ENCODE data around the gene PYROXD2.

- TF ChIP-seq, protein P1, sequence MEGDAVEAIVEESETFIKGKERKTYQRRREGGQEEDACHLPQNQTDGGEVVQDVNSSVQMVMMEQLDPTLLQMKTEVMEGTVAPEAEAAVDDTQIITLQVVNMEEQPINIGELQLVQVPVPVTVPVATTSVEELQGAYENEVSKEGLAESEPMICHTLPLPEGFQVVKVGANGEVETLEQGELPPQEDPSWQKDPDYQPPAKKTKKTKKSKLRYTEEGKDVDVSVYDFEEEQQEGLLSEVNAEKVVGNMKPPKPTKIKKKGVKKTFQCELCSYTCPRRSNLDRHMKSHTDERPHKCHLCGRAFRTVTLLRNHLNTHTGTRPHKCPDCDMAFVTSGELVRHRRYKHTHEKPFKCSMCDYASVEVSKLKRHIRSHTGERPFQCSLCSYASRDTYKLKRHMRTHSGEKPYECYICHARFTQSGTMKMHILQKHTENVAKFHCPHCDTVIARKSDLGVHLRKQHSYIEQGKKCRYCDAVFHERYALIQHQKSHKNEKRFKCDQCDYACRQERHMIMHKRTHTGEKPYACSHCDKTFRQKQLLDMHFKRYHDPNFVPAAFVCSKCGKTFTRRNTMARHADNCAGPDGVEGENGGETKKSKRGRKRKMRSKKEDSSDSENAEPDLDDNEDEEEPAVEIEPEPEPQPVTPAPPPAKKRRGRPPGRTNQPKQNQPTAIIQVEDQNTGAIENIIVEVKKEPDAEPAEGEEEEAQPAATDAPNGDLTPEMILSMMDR (conservative IDR thresholded peaks at IDR 0.05; ENCODE audit: low read depth in 2 of 2): no peak
- TF ChIP-seq ZNF462 (CRISPR knock-in tag; IDR thresholded peaks at IDR 0.05) (no peak), EZH2phosphoT487 (IDR thresholded peaks at IDR 0.05; ENCODE audit: unreplicated experiment) (no peak), ZNF114 (CRISPR knock-in tag; IDR thresholded peaks at IDR 0.05) (no peak), POLR2AphosphoS5 (IDR thresholded peaks at IDR 0.05; ENCODE audit: low read depth) (no peak), EZH2 (IDR thresholded peaks at IDR 0.05; ENCODE audit: low read depth, unreplicated experiment) (no peak), CREB1 (CRISPR knock-in tag; IDR thresholded peaks at IDR 0.05; ENCODE audit: low read depth) (no peak), JUNB (IDR thresholded peaks at IDR 0.05; ENCODE audit: unreplicated experiment) (no peak), STAT1 (IDR thresholded peaks at IDR 0.05; ENCODE audit: unreplicated experiment) (no peak), ZNF331 (CRISPR knock-in tag; IDR thresholded peaks at IDR 0.05; ENCODE audit: low read depth) (no peak)
- TF ChIP-seq, protein P2, sequence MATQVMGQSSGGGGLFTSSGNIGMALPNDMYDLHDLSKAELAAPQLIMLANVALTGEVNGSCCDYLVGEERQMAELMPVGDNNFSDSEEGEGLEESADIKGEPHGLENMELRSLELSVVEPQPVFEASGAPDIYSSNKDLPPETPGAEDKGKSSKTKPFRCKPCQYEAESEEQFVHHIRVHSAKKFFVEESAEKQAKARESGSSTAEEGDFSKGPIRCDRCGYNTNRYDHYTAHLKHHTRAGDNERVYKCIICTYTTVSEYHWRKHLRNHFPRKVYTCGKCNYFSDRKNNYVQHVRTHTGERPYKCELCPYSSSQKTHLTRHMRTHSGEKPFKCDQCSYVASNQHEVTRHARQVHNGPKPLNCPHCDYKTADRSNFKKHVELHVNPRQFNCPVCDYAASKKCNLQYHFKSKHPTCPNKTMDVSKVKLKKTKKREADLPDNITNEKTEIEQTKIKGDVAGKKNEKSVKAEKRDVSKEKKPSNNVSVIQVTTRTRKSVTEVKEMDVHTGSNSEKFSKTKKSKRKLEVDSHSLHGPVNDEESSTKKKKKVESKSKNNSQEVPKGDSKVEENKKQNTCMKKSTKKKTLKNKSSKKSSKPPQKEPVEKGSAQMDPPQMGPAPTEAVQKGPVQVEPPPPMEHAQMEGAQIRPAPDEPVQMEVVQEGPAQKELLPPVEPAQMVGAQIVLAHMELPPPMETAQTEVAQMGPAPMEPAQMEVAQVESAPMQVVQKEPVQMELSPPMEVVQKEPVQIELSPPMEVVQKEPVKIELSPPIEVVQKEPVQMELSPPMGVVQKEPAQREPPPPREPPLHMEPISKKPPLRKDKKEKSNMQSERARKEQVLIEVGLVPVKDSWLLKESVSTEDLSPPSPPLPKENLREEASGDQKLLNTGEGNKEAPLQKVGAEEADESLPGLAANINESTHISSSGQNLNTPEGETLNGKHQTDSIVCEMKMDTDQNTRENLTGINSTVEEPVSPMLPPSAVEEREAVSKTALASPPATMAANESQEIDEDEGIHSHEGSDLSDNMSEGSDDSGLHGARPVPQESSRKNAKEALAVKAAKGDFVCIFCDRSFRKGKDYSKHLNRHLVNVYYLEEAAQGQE (IDR thresholded peaks at IDR 0.05; ENCODE audit: unreplicated experiment): no peak
Observed at GRCh38 chr10:98431016-98431415, 16.0 kb upstream of the PYROXD2 start.
